ENCODE results near the gene PER3.

DNA sequence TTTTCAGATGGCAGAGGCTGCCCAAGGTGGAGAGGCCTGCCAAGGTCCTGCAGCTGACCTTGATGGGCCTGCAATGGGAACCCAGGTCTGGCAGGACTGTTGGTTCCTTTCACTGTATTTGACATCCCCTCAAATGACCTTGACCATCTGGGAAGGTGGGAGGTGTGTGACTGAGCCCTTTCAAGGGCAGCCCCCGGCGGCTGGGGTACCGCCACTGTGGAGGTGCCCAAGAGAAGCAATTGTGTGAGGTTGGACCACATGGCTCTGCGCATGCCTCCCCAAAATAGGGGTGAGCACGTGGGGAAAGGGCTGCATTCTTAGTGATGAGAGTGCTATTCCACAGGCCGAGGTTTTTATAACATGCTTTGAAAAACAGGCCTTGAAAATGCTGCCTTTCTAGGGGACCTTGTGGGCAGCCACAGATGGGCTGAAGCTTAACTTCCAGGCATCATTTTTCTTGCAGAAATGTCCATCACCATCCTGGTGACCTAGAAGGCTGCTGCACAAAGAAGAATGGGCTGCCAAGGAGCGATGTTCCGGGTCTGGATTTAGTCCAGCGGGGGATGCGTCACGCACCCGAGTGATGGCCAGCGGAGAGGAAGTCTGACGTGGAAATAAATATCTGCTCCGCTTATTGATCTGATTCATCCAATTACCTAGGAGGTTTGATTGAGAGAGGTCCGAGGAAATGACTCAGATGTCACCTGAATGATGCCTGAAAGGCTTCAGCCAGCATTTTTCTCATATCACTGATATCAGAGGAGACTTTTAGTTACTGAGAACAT lies 85.2 kb downstream of the PER3 start:
- TF ChIP-seq EZH2 (IDR thresholded peaks at IDR 0.05; ENCODE audit: low read depth, low read length, severe bottlenecking), result no peak
- TF ChIP-seq, protein P1, sequence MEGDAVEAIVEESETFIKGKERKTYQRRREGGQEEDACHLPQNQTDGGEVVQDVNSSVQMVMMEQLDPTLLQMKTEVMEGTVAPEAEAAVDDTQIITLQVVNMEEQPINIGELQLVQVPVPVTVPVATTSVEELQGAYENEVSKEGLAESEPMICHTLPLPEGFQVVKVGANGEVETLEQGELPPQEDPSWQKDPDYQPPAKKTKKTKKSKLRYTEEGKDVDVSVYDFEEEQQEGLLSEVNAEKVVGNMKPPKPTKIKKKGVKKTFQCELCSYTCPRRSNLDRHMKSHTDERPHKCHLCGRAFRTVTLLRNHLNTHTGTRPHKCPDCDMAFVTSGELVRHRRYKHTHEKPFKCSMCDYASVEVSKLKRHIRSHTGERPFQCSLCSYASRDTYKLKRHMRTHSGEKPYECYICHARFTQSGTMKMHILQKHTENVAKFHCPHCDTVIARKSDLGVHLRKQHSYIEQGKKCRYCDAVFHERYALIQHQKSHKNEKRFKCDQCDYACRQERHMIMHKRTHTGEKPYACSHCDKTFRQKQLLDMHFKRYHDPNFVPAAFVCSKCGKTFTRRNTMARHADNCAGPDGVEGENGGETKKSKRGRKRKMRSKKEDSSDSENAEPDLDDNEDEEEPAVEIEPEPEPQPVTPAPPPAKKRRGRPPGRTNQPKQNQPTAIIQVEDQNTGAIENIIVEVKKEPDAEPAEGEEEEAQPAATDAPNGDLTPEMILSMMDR (IDR thresholded peaks at IDR 0.05; ENCODE audit: control extremely low read depth in 1 of 3, insufficient read depth in 1 of 3, low read depth in 1 of 3, low read length in 3 of 3), result no peak
- TF ChIP-seq SAP30 (IDR thresholded peaks at IDR 0.05; ENCODE audit: insufficient read depth, insufficient replicate concordance, low read length), result no peak
- TF ChIP-seq POLR2AphosphoS5 (IDR thresholded peaks at IDR 0.05; ENCODE audit: low read depth, low read length), result no peak
- TF ChIP-seq TAF1 (IDR thresholded peaks at IDR 0.05; ENCODE audit: low read depth, low read length), result no peak
- no peak for TF ChIP-seq POLR2A (IDR thresholded peaks at IDR 0.05; ENCODE audit: control extremely low read depth in 1 of 2, low read depth in 2 of 2, low read length in 2 of 2)
- TF ChIP-seq NRF1 (IDR thresholded peaks at IDR 0.05; ENCODE audit: low read depth, low read length), result no peak
- TF ChIP-seq YY1 (IDR thresholded peaks at IDR 0.05; ENCODE audit: low read depth, low read length), result no peak
- TF ChIP-seq EGR1 (IDR thresholded peaks at IDR 0.05; ENCODE audit: borderline replicate concordance, low read depth, low read length), result no peak
- TF ChIP-seq RFX5 (IDR thresholded peaks at IDR 0.05; ENCODE audit: borderline replicate concordance, low read depth, low read length), result no peak

Data from H1 (cell line).